Cardiac muscle cell (in vitro differentiated cells and primary cell): ENCODE data around the gene CNKSR1. TPM values are rescaled to one million over a fixed set of nuclear protein-coding genes. Genes with fewer than 3 reads are reported as not detected.

Experiments used
- DNase-seq, 2 donors: peaks; one replicate each; pipeline versions ENCODE4 v3.0.0 to v3.0.0-alpha.2; 2010 to 2017; ENCODE audit warnings: low read depth in 1 of 2, low spot score in 1 of 2
- H3K27ac ChIP-seq: fragments of 200-600 bp; sonication (generic); 2 replicates; pipeline ENCODE4 v1.5.1; 2016
- H3K27me3 ChIP-seq: fragments of 200-600 bp; sonication (generic); 2 replicates; pipeline ENCODE4 v1.6.0; 2016; ENCODE audit warnings: control low read depth
- H3K36me3 ChIP-seq: fragments of 200-600 bp; sonication (generic); 2 replicates; pipeline ENCODE4 v1.5.1; 2016; ENCODE audit warnings: control low read depth
- H3K4me1 ChIP-seq: fragments of 200-600 bp; sonication (generic); 2 replicates; pipeline ENCODE4 v1.8.1; 2017; ENCODE audit warnings: low read depth, mild to moderate bottlenecking, mixed run types
- H3K4me3 ChIP-seq: fragments of 200-600 bp; sonication (generic); 2 replicates; pipeline ENCODE4 v1.5.1; 2016; ENCODE audit warnings: mild to moderate bottlenecking
- H3K9me3 ChIP-seq: fragments of 200-600 bp; sonication (generic); 2 replicates; pipeline ENCODE4 v1.5.1; 2017; ENCODE audit warnings: low read depth, mild to moderate bottlenecking, control low read depth
- CTCF ChIP-seq: IDR thresholded peaks from 2 replicates; pipeline ENCODE4 v1.5.1; 2012; ENCODE audit warnings: low read depth, mild to moderate bottlenecking, low read length
- polyA plus RNA-seq: library from polyadenylated mRNA; unstranded; fragments of >200 nt; fragmentation: Nextera tagmentation; extraction: Ambion mirVana; gene quantifications from 2 replicates; pipeline ENCODE4 v1.2.1, GENCODE V29; 2016
- total RNA-seq: library from RNA; depleted of rRNA; stranded (reverse); fragments of >200 nt; gene quantifications from 2 replicates; pipeline ENCODE4 v1.2.3, GENCODE V29; 2016

Gene CNKSR1
- total and polyA plus RNA-seq, 2 experiments from 2014 or later, result 7.5 to 9.7 TPM

- DNase-seq, result no peak
- no peaks in the 10 kb centered on the region for H3K27me3 ChIP-seq
- no peak for TF ChIP-seq CTCF
Measured at GRCh38 chr1:26166719-26167281, 10.5 kb upstream of the CNKSR1 start.

GRCh38 chr1:26168410-26169197, 8.7 kb upstream of the CNKSR1 start, which contains the start of gene C1orf232:
C1orf232 (minus strand) TSS chr1:26168963; CDS start chr1:26168499, 464 bp downstream.
- no peak for TF ChIP-seq CTCF

More at GRCh38 chr1:26166719-26167281, 10.5 kb upstream of the CNKSR1 start:
- Histone ChIP-seq H3K36me3 (no peaks in the 10 kb centered on the region), H3K27ac (no peak overlapping the region), H3K9me3 (no peaks in the 10 kb centered on the region), H3K4me1 (peaks cover 16% of the 10 kb centered on the region), H3K4me3 (no peak overlapping the region)

GRCh38 chr1:26169198-26169554, 8.1 kb upstream of the CNKSR1 start:
- H3K4me1 ChIP-seq, result peaks cover 16% of the 10 kb centered on the region
- no peak for DNase-seq
- no peaks in the 10 kb centered on the region for H3K27me3 ChIP-seq
- no peaks in the 10 kb centered on the region for H3K36me3 ChIP-seq
- no peaks in the 10 kb centered on the region for H3K9me3 ChIP-seq
- TF ChIP-seq CTCF, result no peak
- no peak overlapping the region for H3K27ac ChIP-seq
- H3K4me3 ChIP-seq, result no peak overlapping the region

More at GRCh38 chr1:26168410-26169197, 8.7 kb upstream of the CNKSR1 start, which contains the start of gene C1orf232:
- Histone ChIP-seq H3K4me3 (peak within 1 kb of the TSS; percentile 85), H3K27me3 (no peaks in the 10 kb centered on the region), H3K27ac (peak within 1 kb of the TSS; percentile 77), H3K9me3 (no peaks in the 10 kb centered on the region), H3K36me3 (no peaks in the 10 kb centered on the region), H3K4me1 (peaks cover 16% of the 10 kb centered on the region)
- no peak for DNase-seq

- H3K27ac ChIP-seq, result peak within 1 kb of the TSS; percentile 77
Measured at GRCh38 chr1:26169669-26170471, 7.4 kb upstream of the CNKSR1 start, which contains the start of gene ZNF593. ZNF593 (plus strand) TSS chr1:26169908; CDS start chr1:26169984, 76 bp downstream.

More at GRCh38 chr1:26169669-26170471, 7.4 kb upstream of the CNKSR1 start, which contains the start of gene ZNF593:
- Histone ChIP-seq H3K9me3 (no peaks in the 10 kb centered on the region), H3K4me3 (peak within 1 kb of the TSS; percentile 85), H3K36me3 (no peaks in the 10 kb centered on the region), H3K4me1 (peaks cover 11% of the 10 kb centered on the region), H3K27me3 (no peaks in the 10 kb centered on the region)
- DNase-seq, result peak; percentile 96
- TF ChIP-seq CTCF, result peak; percentile 87
